ENCODE measurements around the gene OR2T8. TPM values are rescaled to one million over a fixed set of nuclear protein-coding genes. Genes with fewer than 3 reads are reported as not detected.

The OR2T8 gene
- total RNA-seq, 1 experiment from 2014 or later, result not detected

GRCh38 chr1:247953408-247953807 lies 33.4 kb downstream of the OR2T8 start:
- Mint-ChIP-seq H3K9me3 (peaks cover 66% of the 10 kb centered on the region), H3K27ac (no peak overlapping the region), H3K4me1 (no peaks in the 10 kb centered on the region), H3K4me3 (no peak overlapping the region), H3K36me3 (peaks cover 51% of the 10 kb centered on the region), H3K27me3 (ENCODE audit: low read depth) (peaks cover 9% of the 10 kb centered on the region; the same call in 1 of the 2 replicates)
- no peak for ATAC-seq
- no peak for DNase-seq (ENCODE audit: low spot score)
- TF ChIP-seq ZNF121 (CRISPR knock-in tag; IDR thresholded peaks at IDR 0.05) (no peak), ATF1 (CRISPR knock-in tag; IDR thresholded peaks at IDR 0.05) (no peak), CBFB (CRISPR knock-in tag; IDR thresholded peaks at IDR 0.05; ENCODE audit: low read depth) (no peak), KAT7 (CRISPR knock-in tag; IDR thresholded peaks at IDR 0.05; ENCODE audit: borderline replicate concordance) (no peak), ZNF671 (CRISPR knock-in tag; IDR thresholded peaks at IDR 0.05) (no peak), SMAD4 (CRISPR knock-in tag; IDR thresholded peaks at IDR 0.05) (no peak), GRHL2 (CRISPR knock-in tag; IDR thresholded peaks at IDR 0.05; ENCODE audit: insufficient replicate concordance, severe bottlenecking) (no peak), PRDM15 (CRISPR knock-in tag; IDR thresholded peaks at IDR 0.05) (no peak), USF2 (CRISPR knock-in tag; IDR thresholded peaks at IDR 0.05) (no peak)
- TF ChIP-seq, protein P1, sequence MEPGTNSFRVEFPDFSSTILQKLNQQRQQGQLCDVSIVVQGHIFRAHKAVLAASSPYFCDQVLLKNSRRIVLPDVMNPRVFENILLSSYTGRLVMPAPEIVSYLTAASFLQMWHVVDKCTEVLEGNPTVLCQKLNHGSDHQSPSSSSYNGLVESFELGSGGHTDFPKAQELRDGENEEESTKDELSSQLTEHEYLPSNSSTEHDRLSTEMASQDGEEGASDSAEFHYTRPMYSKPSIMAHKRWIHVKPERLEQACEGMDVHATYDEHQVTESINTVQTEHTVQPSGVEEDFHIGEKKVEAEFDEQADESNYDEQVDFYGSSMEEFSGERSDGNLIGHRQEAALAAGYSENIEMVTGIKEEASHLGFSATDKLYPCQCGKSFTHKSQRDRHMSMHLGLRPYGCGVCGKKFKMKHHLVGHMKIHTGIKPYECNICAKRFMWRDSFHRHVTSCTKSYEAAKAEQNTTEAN (CRISPR knock-in tag; IDR thresholded peaks at IDR 0.05), result no peak
- TF ChIP-seq, protein P2, sequence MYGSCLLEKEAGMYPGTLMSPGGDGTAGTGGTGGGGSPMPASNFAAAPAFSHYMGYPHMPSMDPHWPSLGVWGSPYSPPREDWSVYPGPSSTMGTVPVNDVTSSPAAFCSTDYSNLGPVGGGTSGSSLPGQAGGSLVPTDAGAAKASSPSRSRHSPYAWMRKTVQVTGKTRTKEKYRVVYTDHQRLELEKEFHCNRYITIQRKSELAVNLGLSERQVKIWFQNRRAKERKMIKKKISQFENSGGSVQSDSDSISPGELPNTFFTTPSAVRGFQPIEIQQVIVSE (CRISPR knock-in tag; IDR thresholded peaks at IDR 0.05; ENCODE audit: borderline replicate concordance), result no peak
- TF ChIP-seq, protein P3, sequence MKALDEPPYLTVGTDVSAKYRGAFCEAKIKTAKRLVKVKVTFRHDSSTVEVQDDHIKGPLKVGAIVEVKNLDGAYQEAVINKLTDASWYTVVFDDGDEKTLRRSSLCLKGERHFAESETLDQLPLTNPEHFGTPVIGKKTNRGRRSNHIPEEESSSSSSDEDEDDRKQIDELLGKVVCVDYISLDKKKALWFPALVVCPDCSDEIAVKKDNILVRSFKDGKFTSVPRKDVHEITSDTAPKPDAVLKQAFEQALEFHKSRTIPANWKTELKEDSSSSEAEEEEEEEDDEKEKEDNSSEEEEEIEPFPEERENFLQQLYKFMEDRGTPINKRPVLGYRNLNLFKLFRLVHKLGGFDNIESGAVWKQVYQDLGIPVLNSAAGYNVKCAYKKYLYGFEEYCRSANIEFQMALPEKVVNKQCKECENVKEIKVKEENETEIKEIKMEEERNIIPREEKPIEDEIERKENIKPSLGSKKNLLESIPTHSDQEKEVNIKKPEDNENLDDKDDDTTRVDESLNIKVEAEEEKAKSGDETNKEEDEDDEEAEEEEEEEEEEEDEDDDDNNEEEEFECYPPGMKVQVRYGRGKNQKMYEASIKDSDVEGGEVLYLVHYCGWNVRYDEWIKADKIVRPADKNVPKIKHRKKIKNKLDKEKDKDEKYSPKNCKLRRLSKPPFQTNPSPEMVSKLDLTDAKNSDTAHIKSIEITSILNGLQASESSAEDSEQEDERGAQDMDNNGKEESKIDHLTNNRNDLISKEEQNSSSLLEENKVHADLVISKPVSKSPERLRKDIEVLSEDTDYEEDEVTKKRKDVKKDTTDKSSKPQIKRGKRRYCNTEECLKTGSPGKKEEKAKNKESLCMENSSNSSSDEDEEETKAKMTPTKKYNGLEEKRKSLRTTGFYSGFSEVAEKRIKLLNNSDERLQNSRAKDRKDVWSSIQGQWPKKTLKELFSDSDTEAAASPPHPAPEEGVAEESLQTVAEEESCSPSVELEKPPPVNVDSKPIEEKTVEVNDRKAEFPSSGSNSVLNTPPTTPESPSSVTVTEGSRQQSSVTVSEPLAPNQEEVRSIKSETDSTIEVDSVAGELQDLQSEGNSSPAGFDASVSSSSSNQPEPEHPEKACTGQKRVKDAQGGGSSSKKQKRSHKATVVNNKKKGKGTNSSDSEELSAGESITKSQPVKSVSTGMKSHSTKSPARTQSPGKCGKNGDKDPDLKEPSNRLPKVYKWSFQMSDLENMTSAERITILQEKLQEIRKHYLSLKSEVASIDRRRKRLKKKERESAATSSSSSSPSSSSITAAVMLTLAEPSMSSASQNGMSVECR (CRISPR knock-in tag; IDR thresholded peaks at IDR 0.05; ENCODE audit: borderline replicate concordance), result no peak
- TF ChIP-seq, protein P4, sequence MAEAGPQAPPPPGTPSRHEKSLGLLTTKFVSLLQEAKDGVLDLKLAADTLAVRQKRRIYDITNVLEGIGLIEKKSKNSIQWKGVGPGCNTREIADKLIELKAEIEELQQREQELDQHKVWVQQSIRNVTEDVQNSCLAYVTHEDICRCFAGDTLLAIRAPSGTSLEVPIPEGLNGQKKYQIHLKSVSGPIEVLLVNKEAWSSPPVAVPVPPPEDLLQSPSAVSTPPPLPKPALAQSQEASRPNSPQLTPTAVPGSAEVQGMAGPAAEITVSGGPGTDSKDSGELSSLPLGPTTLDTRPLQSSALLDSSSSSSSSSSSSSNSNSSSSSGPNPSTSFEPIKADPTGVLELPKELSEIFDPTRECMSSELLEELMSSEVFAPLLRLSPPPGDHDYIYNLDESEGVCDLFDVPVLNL (CRISPR knock-in tag; IDR thresholded peaks at IDR 0.05; ENCODE audit: borderline replicate concordance, low read depth), result no peak
- TF ChIP-seq, protein P5, sequence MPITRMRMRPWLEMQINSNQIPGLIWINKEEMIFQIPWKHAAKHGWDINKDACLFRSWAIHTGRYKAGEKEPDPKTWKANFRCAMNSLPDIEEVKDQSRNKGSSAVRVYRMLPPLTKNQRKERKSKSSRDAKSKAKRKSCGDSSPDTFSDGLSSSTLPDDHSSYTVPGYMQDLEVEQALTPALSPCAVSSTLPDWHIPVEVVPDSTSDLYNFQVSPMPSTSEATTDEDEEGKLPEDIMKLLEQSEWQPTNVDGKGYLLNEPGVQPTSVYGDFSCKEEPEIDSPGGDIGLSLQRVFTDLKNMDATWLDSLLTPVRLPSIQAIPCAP (CRISPR knock-in tag; IDR thresholded peaks at IDR 0.05), result no peak
- TF ChIP-seq, protein P6, sequence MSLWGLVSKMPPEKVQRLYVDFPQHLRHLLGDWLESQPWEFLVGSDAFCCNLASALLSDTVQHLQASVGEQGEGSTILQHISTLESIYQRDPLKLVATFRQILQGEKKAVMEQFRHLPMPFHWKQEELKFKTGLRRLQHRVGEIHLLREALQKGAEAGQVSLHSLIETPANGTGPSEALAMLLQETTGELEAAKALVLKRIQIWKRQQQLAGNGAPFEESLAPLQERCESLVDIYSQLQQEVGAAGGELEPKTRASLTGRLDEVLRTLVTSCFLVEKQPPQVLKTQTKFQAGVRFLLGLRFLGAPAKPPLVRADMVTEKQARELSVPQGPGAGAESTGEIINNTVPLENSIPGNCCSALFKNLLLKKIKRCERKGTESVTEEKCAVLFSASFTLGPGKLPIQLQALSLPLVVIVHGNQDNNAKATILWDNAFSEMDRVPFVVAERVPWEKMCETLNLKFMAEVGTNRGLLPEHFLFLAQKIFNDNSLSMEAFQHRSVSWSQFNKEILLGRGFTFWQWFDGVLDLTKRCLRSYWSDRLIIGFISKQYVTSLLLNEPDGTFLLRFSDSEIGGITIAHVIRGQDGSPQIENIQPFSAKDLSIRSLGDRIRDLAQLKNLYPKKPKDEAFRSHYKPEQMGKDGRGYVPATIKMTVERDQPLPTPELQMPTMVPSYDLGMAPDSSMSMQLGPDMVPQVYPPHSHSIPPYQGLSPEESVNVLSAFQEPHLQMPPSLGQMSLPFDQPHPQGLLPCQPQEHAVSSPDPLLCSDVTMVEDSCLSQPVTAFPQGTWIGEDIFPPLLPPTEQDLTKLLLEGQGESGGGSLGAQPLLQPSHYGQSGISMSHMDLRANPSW (CRISPR knock-in tag; conservative IDR thresholded peaks at IDR 0.05; ENCODE audit: low read depth), result no peak
- ChIA-PET POLR2A (no interaction called here), CTCF (no interaction called here)

Measured in WTC11 (cell line).